Ovary (tissue), 9 donors: ENCODE results near the gene DAB2IP. TPM values are rescaled to one million over a fixed set of nuclear protein-coding genes. Genes with fewer than 3 reads are reported as not detected.
A peak's percentile ranks its signal among the peaks of the same experiment; 100 is the strongest.

Experiments used
- DNase-seq, 5 donors: peaks; one replicate each; pipeline ENCODE4 v3.0.0-alpha.2; 2019 to 2020
- H3K27ac ChIP-seq, 2 donors: fragments of 200-600 bp; one replicate each; pipeline versions ENCODE4 v1.5.1 to v1.8.0; 2019 to 2022
- H3K27me3 ChIP-seq: fragments of 200-600 bp; one replicate; pipeline ENCODE4 v1.8.0; 2022
- H3K36me3 ChIP-seq: fragments of 200-600 bp; sonication (generic); one replicate; pipeline ENCODE4 v1.5.1; 2019
- H3K4me1 ChIP-seq: one replicate; pipeline ENCODE4 v1.8.1; 2013; ENCODE audit warnings: mild to moderate bottlenecking, moderate library complexity; ENCODE audit not compliant: insufficient read depth
- H3K4me3 ChIP-seq: fragments of 200-600 bp; sonication (generic); one replicate; pipeline ENCODE4 v1.5.1; 2017
- H3K9me3 ChIP-seq, 2 donors: fragments of 200-600 bp in 1 of 2; sonication (generic) in 1 of 2; one replicate each; pipeline versions ENCODE4 v1.5.1 to v1.8.1; 2013 to 2019; ENCODE audit warnings: mild to moderate bottlenecking in 1 of 2, moderate library complexity in 1 of 2
- CTCF ChIP-seq, 3 donors: fragments of 450-650 bp in 2 of 3; fragments of 200-600 bp in 1 of 3; IDR thresholded peaks; one replicate each; pipeline versions ENCODE4 v1.5.1 to v1.8.0; 2016 to 2022; ENCODE audit warnings: antibody characterized with exemption in 3 of 3, mild to moderate bottlenecking in 1 of 3
- EP300 ChIP-seq: sonication (generic); formaldehyde crosslinking; IDR thresholded peaks from one replicate; pipeline ENCODE4 v1.6.1; 2017; ENCODE audit warnings: antibody characterized with exemption
- POLR2A ChIP-seq: fragments of 450-650 bp; IDR thresholded peaks from one replicate; pipeline ENCODE4 v1.6.1; 2017; ENCODE audit warnings: antibody characterized with exemption, mild to moderate bottlenecking, moderate library complexity
- WGBS, 3 donors: extraction: QIAGEN DNeasy Blood & Tissue Kit in 1 of 3; methylation state at CpG; one replicate each; pipeline versions ENCODE4 v1.1.5 to v1.1.7; 2013 to 2017; 5-methylcytosine and 5-hydroxymethylcytosine counted together
- intact Hi-C, 4 donors: fragments of 100-400 bp; cut with DNase I; formaldehyde crosslinking; loops; one replicate each; pipeline versions ENCODE4 v1.11.0 to v1.15.1; 2022 to 2023
- polyA plus RNA-seq, 2 donors: library from polyadenylated mRNA; stranded (reverse); fragments of 200-250 nt in 1 of 2; fragments of 350-450 nt in 1 of 2; fragmentation: Illumina TruSeq in 1 of 2; extraction: RNeasy Lipid Tissue Mini Kit (QIAGEN cat#74804) in 1 of 2; gene quantifications; one replicate each; pipeline ENCODE4 v1.2.3, GENCODE V29; 2013 to 2014
- total RNA-seq, 7 donors: library from RNA; depleted of rRNA in 2 of 7; stranded (reverse); fragments of >200 nt in 2 of 7; fragmentation: NEBNext Ultra II Directional in 3 of 7; extraction: Animal tissue kit (Norgen Biotek cat#: 25700) in 3 of 7; gene quantifications; one replicate each; pipeline versions ENCODE4 v1.1.0 to v1.2.4, GENCODE V29; 2016 to 2023
- donor health status: DM: no; HTN: no; CAD: no; lungs with moderate emphysema.
- donor health status: DM: no; HTN: no; CAD: no.
- donor health status: Bipolar disorder and iron deficiency.
- donor health status: DM: yes; HTN: yes; CAD: no.
- donor health status: DM: no; HTN: no; CAD: no.
- donor health status: DM: yes; HTN: yes; CAD: no.

The DAB2IP gene
- total and polyA plus RNA-seq, 9 donors = 9.3 to 95.0 (median 70.6) TPM

- DNase-seq = no peak
- H3K4me3 ChIP-seq = no peak overlapping the region
- H3K9me3 ChIP-seq = no peaks in the 10 kb centered on the region
- no peaks in the 10 kb centered on the region for H3K36me3 ChIP-seq
- peaks cover 24% of the 10 kb centered on the region for H3K4me1 ChIP-seq
- WGBS, 3 donors = 80 to 88% (median 85%) methylated on average over 10 of the region's 10 CpGs
- intact Hi-C loops = no loop called here
- TF ChIP-seq POLR2A = no peak
- TF ChIP-seq CTCF (IDR thresholded peaks at IDR 0.05) = no peak
- TF ChIP-seq EP300 = no peak
- no peak overlapping the region for H3K27ac ChIP-seq
- H3K27me3 ChIP-seq = no peaks in the 10 kb centered on the region
These were observed 109.1 kb downstream of the DAB2IP start for GRCh38 chr9:121760571-121760970.

GRCh38 chr9:121763131-121763530 lies 111.7 kb downstream of the DAB2IP start:
- intact Hi-C loops = no loop called here
- no peak overlapping the region for H3K4me3 ChIP-seq
- no peaks in the 10 kb centered on the region for H3K9me3 ChIP-seq
- no peak for DNase-seq
- no peaks in the 10 kb centered on the region for H3K36me3 ChIP-seq
- H3K27me3 ChIP-seq = no peaks in the 10 kb centered on the region
- no peak for TF ChIP-seq CTCF (IDR thresholded peaks at IDR 0.05)
- TF ChIP-seq POLR2A = no peak
- TF ChIP-seq EP300 = no peak
- H3K4me1 ChIP-seq = peaks cover 13% of the 10 kb centered on the region
- WGBS, 3 donors = 92 to 96% (median 92%) methylated on average over 3 to 6 of the region's 6 CpGs
- peak overlapping the region in 1 of 2 donors; percentile 85 for H3K27ac ChIP-seq

- H3K36me3 ChIP-seq = no peaks in the 10 kb centered on the region
- peak in 1 of 5 donors; percentile 30 for DNase-seq
- TF ChIP-seq EP300 (no peak), CTCF (IDR thresholded peaks at IDR 0.05) (no peak), POLR2A (no peak)
- H3K27me3 ChIP-seq = no peaks in the 10 kb centered on the region
- H3K4me1 ChIP-seq = peaks cover 13% of the 10 kb centered on the region
- peak overlapping the region in 1 of 2 donors; percentile 85 for H3K27ac ChIP-seq
- no peaks in the 10 kb centered on the region for H3K9me3 ChIP-seq
- H3K4me3 ChIP-seq = no peak overlapping the region
- intact Hi-C loops = no loop called here
- 84 to 90% (median 87%) methylated on average over 20 to 21 of the region's 21 CpGs for WGBS, 3 donors
These were observed 112.3 kb downstream of the DAB2IP start for GRCh38 chr9:121763561-121764370.

- no peak overlapping the region for H3K4me3 ChIP-seq
- peaks cover 13% of the 10 kb centered on the region for H3K4me1 ChIP-seq
- intact Hi-C loops = no loop called here
- H3K27ac ChIP-seq = peak overlapping the region; percentile 68 to 85
- H3K9me3 ChIP-seq = no peaks in the 10 kb centered on the region
- TF ChIP-seq EP300 (no peak), CTCF (IDR thresholded peaks at IDR 0.05) (no peak), POLR2A (no peak)
- peak in 1 of 5 donors; percentile 28 for DNase-seq
- H3K36me3 ChIP-seq = no peaks in the 10 kb centered on the region
- WGBS, 3 donors = 68 to 72% (median 71%) methylated on average over 4 to 9 of the region's 9 CpGs
- H3K27me3 ChIP-seq = no peaks in the 10 kb centered on the region
These were observed 112.9 kb downstream of the DAB2IP start for GRCh38 chr9:121764371-121764730.
